K562 (cell line): ENCODE measurements around the gene PACSIN1. TPM values are rescaled to one million over a fixed set of nuclear protein-coding genes. Genes with fewer than 3 reads are reported as not detected.

Experiments used
- ATAC-seq: fragments of 200-7000 bp; cut with Tn5 transposase; 3 replicates; pipeline ENCODE4 v1.9.1; 2020; ENCODE audit warnings: moderate library complexity
- BruUV-seq: library from RNA; stranded (reverse); fragments of 400-500 nt; replicated peaks from 2 replicates; lab custom pipeline; 2021; lab: Mats Ljungman, UMichigan
- CTCF ChIA-PET: fragments of 300-600 bp; formaldehyde crosslinking; extraction: SDS; loops from one replicate; lab custom pipeline; 2021; ENCODE audit warnings: low intra/inter-chr PET ratio; lab: Yijun Ruan, JAX
- POLR2A ChIA-PET: fragments of 300-600, 350-650 bp; sonication (Branson Sonifier 250); formaldehyde crosslinking; extraction: SDS; loops from one replicate; lab custom pipeline; 2021; ENCODE audit warnings: antibody characterized with exemption, inconsistent platforms; lab: Yijun Ruan, JAX
- DNase-seq, 4 experiments: peaks; one replicate each; pipeline versions ENCODE4 v3.0.0 to v3.0.0-alpha.2; 2011 to 2018; ENCODE audit warnings: low spot score in 3 of 4, mixed read lengths in 3 of 4; ENCODE audit errors: extremely low read depth in 1 of 4
- FAIRE-seq: peaks from 2 replicates; lab custom pipeline; 2011; peaks lifted over from hg19 to GRCh38; lab: Jason Lieb, UNC
- H2AFZ ChIP-seq: 2 replicates; pipeline ENCODE4 v1.6.0; 2011; ENCODE audit warnings: low read depth, low read length, control low read depth, inconsistent platforms
- H3K27ac ChIP-seq: fragments of 200-600 bp; 3 replicates; pipeline ENCODE4 v1.8.0; 2011; ENCODE audit warnings: low read depth, mild to moderate bottlenecking, control low read depth, inconsistent platforms, low read length, moderate library complexity, mixed read lengths; ENCODE audit errors: extremely low read depth
- H3K27me3 ChIP-seq, 2 experiments: fragments of 300-600 bp in 1 of 2; 2 replicates in 1 of 2; 3 replicates in 1 of 2; pipeline versions ENCODE4 v1.6.0 to v1.8.0; 2011; ENCODE audit warnings: inconsistent platforms in 2 of 2, low read length in 2 of 2, mild to moderate bottlenecking in 1 of 2, mixed read lengths in 1 of 2, moderate library complexity in 1 of 2; ENCODE audit not compliant: control insufficient read depth in 2 of 2, insufficient read depth in 2 of 2
- H3K36me3 ChIP-seq: fragments of 300-600 bp; 3 replicates; pipeline ENCODE4 v1.8.0; 2011; ENCODE audit warnings: mild to moderate bottlenecking, low read length, inconsistent platforms; ENCODE audit not compliant: control insufficient read depth, insufficient read depth
- H3K4me1 ChIP-seq, 2 experiments: fragments of 200-600 bp in 1 of 2; replicated peaks in 1 of 2; 2 replicates in 1 of 2; 3 replicates in 1 of 2; pipeline versions ENCODE4 v1.5.1 to v1.8.0; 2011; ENCODE audit warnings: inconsistent platforms in 2 of 2, low read length in 2 of 2, mild to moderate bottlenecking in 1 of 2, mixed read lengths in 1 of 2, moderate library complexity in 1 of 2; ENCODE audit not compliant: control insufficient read depth in 2 of 2, insufficient read depth in 2 of 2
- H3K4me2 ChIP-seq: 2 replicates; pipeline ENCODE4 v1.6.1; 2011; ENCODE audit warnings: low read length, control low read depth, inconsistent platforms, mixed read lengths; ENCODE audit not compliant: insufficient read depth
- H3K4me3 ChIP-seq: fragments of 200-600 bp; sonication (generic), shearing (Covaris generic); 2 replicates; pipeline ENCODE4 v1.5.1; 2016; ENCODE audit warnings: control low read depth, inconsistent platforms
- H3K79me2 ChIP-seq: fragments of 200-600 bp; 3 replicates; pipeline ENCODE4 v1.8.0; 2011; ENCODE audit warnings: low read length, inconsistent platforms; ENCODE audit not compliant: control insufficient read depth, insufficient read depth
- H3K9ac ChIP-seq, 2 experiments: 2 replicates each; pipeline versions ENCODE4 v1.6.0 to v1.6.1; 2011; ENCODE audit warnings: low read depth in 2 of 2, low read length in 2 of 2, control low read depth in 1 of 2, inconsistent platforms in 1 of 2, mild to moderate bottlenecking in 1 of 2, mixed read lengths in 1 of 2; ENCODE audit not compliant: insufficient read depth in 1 of 2
- H3K9me1 ChIP-seq: one replicate; pipeline ENCODE4 v1.6.0; 2011; ENCODE audit warnings: inconsistent platforms, mild to moderate bottlenecking, low read length, moderate library complexity; ENCODE audit not compliant: control insufficient read depth, insufficient read depth
- H3K9me3 ChIP-seq: replicated peaks from 2 replicates; pipeline ENCODE4 v1.5.1; 2011; ENCODE audit warnings: low read depth, low read length, inconsistent platforms; ENCODE audit not compliant: control insufficient read depth, insufficient read depth
- H4K20me1 ChIP-seq: replicated peaks from 2 replicates; pipeline ENCODE4 v1.6.1; 2011; ENCODE audit warnings: low read length, inconsistent platforms, mixed read lengths; ENCODE audit not compliant: control insufficient read depth, insufficient read depth
- ARID1B ChIP-seq: fragments of 450-650 bp; IDR thresholded peaks from 2 replicates; pipeline ENCODE4 v1.6.1; 2016; ENCODE audit warnings: antibody characterized with exemption, mild to moderate bottlenecking, inconsistent platforms
- MYNN ChIP-seq, 2 experiments: sonication (generic); formaldehyde crosslinking in 1 of 2; IDR thresholded peaks; 2 replicates each; pipeline versions ENCODE4 v1.5.0 to v1.6.1; 2016 to 2020; ENCODE audit warnings: antibody characterized with exemption in 1 of 2, missing genetic modification reagents in 1 of 2
- NFATC3 ChIP-seq: fragments of 450-650 bp; IDR thresholded peaks from 2 replicates; pipeline ENCODE4 v1.6.1; 2017; ENCODE audit warnings: mild to moderate bottlenecking
- NFRKB ChIP-seq: fragments of 450-650 bp; IDR thresholded peaks from 2 replicates; pipeline ENCODE4 v1.6.1; 2016; ENCODE audit warnings: low read depth
- RBM15 ChIP-seq: fragments of 200-400 bp; formaldehyde crosslinking; IDR thresholded peaks from 2 replicates; pipeline ENCODE4 v1.6.1; 2018; ENCODE audit warnings: mild to moderate bottlenecking, low read length, moderate library complexity; ENCODE audit not compliant: insufficient read depth
- TEAD2 ChIP-seq: fragments of 450-650 bp; IDR thresholded peaks from 2 replicates; pipeline ENCODE4 v1.6.1; 2016; ENCODE audit warnings: missing genetic modification characterization, control low read depth, missing compliant biosample characterization
- ZBTB17 ChIP-seq: fragments of 450-650 bp; formaldehyde crosslinking; IDR thresholded peaks from 2 replicates; pipeline ENCODE4 v1.4.0; 2020; ENCODE audit warnings: mild to moderate bottlenecking
- ZNF140 ChIP-seq: fragments of 250-450 bp; sonication (Bioruptor Pico); IDR thresholded peaks from 2 replicates; pipeline ENCODE4 v1.8.0; 2021; ENCODE audit warnings: moderate library complexity, mild to moderate bottlenecking, inconsistent platforms
- ZNF347 ChIP-seq: fragments of 450-650 bp; formaldehyde crosslinking; IDR thresholded peaks from 2 replicates; pipeline ENCODE4 v1.4.0; 2020; ENCODE audit warnings: low read depth, mild to moderate bottlenecking, moderate library complexity
- WGBS: fragments of 100-300 bp; shearing (Covaris generic); methylation state at CpG from one replicate; pipeline ENCODE4 v1.1.6; 2016; ENCODE audit warnings: low coverage, mixed read lengths; ENCODE audit not compliant: insufficient coverage; ENCODE audit errors: missing lambda C conversion rate; 5-methylcytosine and 5-hydroxymethylcytosine counted together
- in situ Hi-C: fragments of 300-500 bp; cut with MboI; formaldehyde crosslinking; loops from 4 replicates; pipeline ENCODE4 v1.15.0; 2018; ENCODE audit warnings: inconsistent platforms, mixed read lengths
- intact Hi-C: fragments of 100-400 bp; cut with micrococcal nuclease; formaldehyde crosslinking; loops from 2 replicates; pipeline ENCODE4 v1.14.2; 2022
- polyA plus RNA-seq, 8 experiments: library from polyadenylated mRNA; depleted of rRNA in 4 of 8; stranded (reverse) in 5 of 8; unstranded in 3 of 8; fragments of >200 nt; fragmentation: Nextera tagmentation in 2 of 8; fragmentation: Illumina TruSeq in 1 of 8; extraction: Ambion mirVana in 2 of 8; extraction: Trizol in 1 of 8; gene quantifications; 2 replicates each; pipeline versions ENCODE4 v1.2.1 to v1.2.3, GENCODE V29; 2011 to 2014; ENCODE audit warnings: inconsistent platforms in 1 of 8, missing spikeins in 1 of 8
- total RNA-seq, 7 experiments: library from RNA; depleted of rRNA in 6 of 7; stranded (reverse); fragments of >200 nt in 6 of 7; fragmentation: Illumina TruSeq in 2 of 7; extraction: Trizol in 2 of 7; gene quantifications; 2 replicates each; pipeline versions ENCODE4 v1.2.1 to v1.2.3, GENCODE V29; 2011 to 2021; ENCODE audit warnings: low replicate concordance in 1 of 7
- TF ChIP-seq, protein P1 (sequence below): fragments of 200-800 bp; sonication (Bioruptor generic); IDR thresholded peaks from 2 replicates; pipeline ENCODE4 v1.6.1; 2016; ENCODE audit warnings: missing genetic modification characterization, missing compliant biosample characterization
- TF ChIP-seq, protein P2 (sequence below): sonication (generic); formaldehyde crosslinking; IDR thresholded peaks from 2 replicates; pipeline ENCODE4 v1.8.1; 2023; ENCODE audit warnings: mild to moderate bottlenecking, missing genetic modification reagents, moderate library complexity
- TF ChIP-seq, protein P3 (sequence below): fragments of 250-450 bp; sonication (Bioruptor Pico); IDR thresholded peaks from 2 replicates; pipeline ENCODE4 v1.9.0; 2021; ENCODE audit warnings: mild to moderate bottlenecking
- TF ChIP-seq, protein P4 (sequence below): sonication (generic); formaldehyde crosslinking; IDR thresholded peaks from 2 replicates; pipeline ENCODE4 v1.5.0; 2020; ENCODE audit warnings: missing genetic modification reagents

PACSIN1 gene
- total and polyA plus RNA-seq, 9 of the 15 experiments (the other 6 are each of a cell fraction or from before 2014, with no cell fraction given) = 0.01 to 1.7 (median 0.45) TPM

DNA sequence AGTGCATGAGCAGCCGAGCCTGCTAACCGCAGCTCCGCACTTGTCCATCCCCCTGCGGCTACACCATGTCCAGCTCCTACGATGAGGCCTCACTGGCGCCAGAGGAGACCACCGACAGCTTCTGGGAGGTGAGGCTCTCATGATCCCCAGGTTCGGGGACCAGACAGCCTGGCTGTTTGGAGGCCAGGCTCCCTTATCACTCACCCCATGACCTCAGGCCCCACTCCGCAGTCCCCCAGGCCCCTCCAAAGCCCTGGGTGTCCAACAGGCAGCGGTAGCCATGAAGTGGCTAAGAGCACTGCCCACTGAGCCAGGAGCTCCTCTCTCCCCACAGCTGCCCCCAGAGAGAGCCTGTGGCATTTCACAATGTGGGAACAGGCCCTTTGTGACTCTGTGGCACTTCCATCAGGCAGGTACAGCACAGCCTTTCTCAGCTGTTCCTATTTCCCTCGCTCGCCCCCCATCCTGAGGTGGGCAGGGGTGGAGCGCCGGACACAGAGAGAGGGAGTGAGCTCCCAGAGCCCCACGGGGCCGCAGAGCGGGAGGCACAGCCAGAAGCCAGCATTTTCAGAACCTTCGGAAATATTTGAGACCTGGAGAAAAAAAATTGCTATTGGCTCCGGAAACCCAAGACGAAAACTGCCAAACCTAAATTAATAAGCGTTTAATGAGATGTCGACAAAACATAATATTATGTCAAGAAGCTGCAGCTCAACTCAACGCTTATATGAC is 60.5 kb downstream of the PACSIN1 start:
- peak overlapping the region; percentile 56 to 91 for H3K9ac ChIP-seq
- WGBS = 42% methylated on average over 23 of the region's 23 CpGs
- no peaks in the 10 kb centered on the region for H3K79me2 ChIP-seq
- H2AFZ ChIP-seq = peak overlapping the region; percentile 86
- H4K20me1 ChIP-seq = no peaks in the 10 kb centered on the region
- H3K9me3 ChIP-seq = no peaks in the 10 kb centered on the region
- peak overlapping the region; percentile 45 for H3K27ac ChIP-seq
- H3K36me3 ChIP-seq = no peaks in the 10 kb centered on the region
- BruUV-seq = TSS peak; percentile 87
- DNase-seq = peak in 3 of 4 experiments; percentile 30 to 43 (median 40)
- H3K4me1 ChIP-seq = peaks cover 24 to 48% of the 10 kb centered on the region in 2 experiments
- no peak overlapping the region for H3K4me3 ChIP-seq
- peak overlapping the region; percentile 40 for H3K4me2 ChIP-seq
- H3K27me3 ChIP-seq = no peaks in the 10 kb centered on the region
- CTCF ChIA-PET = interaction anchor here (0.6 to 2.1 kb wide), 10 partner anchors 20 to 614 kb away, joined by 3 to 8 read pairs (median 3); no protein-coding TSS in a partner anchor
- no peaks in the 10 kb centered on the region for H3K9me1 ChIP-seq
- in situ Hi-C loops (loop anchor here (5.0 kb wide), 1 partner anchor 81 kb away; no protein-coding TSS in a partner anchor), intact Hi-C loops (no loop called here)
- FAIRE-seq = no peak
- POLR2A ChIA-PET = interaction anchor here (0.5 to 2.4 kb wide), 11 partner anchors 9 to 158 kb away, joined by 3 to 8 read pairs (median 3); no protein-coding TSS in a partner anchor
- ATAC-seq = peak; percentile 12
- TF ChIP-seq NFATC3 (no peak), RBM15 (no peak), ZNF347 (no peak), NFRKB (no peak), MYNN (IDR thresholded peaks at IDR 0.05) (no peak), MYNN (CRISPR knock-in tag; IDR thresholded peaks at IDR 0.05) (no peak), ZBTB17 (CRISPR knock-in tag) (no peak), ZNF140 (CRISPR knock-in tag) (no peak), TEAD2 (tag) (no peak), ARID1B (no peak)
- TF ChIP-seq, protein P1, sequence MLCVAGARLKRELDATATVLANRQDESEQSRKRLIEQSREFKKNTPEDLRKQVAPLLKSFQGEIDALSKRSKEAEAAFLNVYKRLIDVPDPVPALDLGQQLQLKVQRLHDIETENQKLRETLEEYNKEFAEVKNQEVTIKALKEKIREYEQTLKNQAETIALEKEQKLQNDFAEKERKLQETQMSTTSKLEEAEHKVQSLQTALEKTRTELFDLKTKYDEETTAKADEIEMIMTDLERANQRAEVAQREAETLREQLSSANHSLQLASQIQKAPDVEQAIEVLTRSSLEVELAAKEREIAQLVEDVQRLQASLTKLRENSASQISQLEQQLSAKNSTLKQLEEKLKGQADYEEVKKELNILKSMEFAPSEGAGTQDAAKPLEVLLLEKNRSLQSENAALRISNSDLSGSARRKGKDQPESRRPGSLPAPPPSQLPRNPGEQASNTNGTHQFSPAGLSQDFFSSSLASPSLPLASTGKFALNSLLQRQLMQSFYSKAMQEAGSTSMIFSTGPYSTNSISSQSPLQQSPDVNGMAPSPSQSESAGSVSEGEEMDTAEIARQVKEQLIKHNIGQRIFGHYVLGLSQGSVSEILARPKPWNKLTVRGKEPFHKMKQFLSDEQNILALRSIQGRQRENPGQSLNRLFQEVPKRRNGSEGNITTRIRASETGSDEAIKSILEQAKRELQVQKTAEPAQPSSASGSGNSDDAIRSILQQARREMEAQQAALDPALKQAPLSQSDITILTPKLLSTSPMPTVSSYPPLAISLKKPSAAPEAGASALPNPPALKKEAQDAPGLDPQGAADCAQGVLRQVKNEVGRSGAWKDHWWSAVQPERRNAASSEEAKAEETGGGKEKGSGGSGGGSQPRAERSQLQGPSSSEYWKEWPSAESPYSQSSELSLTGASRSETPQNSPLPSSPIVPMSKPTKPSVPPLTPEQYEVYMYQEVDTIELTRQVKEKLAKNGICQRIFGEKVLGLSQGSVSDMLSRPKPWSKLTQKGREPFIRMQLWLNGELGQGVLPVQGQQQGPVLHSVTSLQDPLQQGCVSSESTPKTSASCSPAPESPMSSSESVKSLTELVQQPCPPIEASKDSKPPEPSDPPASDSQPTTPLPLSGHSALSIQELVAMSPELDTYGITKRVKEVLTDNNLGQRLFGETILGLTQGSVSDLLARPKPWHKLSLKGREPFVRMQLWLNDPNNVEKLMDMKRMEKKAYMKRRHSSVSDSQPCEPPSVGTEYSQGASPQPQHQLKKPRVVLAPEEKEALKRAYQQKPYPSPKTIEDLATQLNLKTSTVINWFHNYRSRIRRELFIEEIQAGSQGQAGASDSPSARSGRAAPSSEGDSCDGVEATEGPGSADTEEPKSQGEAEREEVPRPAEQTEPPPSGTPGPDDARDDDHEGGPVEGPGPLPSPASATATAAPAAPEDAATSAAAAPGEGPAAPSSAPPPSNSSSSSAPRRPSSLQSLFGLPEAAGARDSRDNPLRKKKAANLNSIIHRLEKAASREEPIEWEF (CRISPR knock-in tag) = no peak
- TF ChIP-seq, protein P2, sequence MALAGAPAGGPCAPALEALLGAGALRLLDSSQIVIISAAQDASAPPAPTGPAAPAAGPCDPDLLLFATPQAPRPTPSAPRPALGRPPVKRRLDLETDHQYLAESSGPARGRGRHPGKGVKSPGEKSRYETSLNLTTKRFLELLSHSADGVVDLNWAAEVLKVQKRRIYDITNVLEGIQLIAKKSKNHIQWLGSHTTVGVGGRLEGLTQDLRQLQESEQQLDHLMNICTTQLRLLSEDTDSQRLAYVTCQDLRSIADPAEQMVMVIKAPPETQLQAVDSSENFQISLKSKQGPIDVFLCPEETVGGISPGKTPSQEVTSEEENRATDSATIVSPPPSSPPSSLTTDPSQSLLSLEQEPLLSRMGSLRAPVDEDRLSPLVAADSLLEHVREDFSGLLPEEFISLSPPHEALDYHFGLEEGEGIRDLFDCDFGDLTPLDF = no peak
- TF ChIP-seq, protein P3, sequence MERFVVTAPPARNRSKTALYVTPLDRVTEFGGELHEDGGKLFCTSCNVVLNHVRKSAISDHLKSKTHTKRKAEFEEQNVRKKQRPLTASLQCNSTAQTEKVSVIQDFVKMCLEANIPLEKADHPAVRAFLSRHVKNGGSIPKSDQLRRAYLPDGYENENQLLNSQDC (CRISPR knock-in tag) = no peak
- TF ChIP-seq, protein P4, sequence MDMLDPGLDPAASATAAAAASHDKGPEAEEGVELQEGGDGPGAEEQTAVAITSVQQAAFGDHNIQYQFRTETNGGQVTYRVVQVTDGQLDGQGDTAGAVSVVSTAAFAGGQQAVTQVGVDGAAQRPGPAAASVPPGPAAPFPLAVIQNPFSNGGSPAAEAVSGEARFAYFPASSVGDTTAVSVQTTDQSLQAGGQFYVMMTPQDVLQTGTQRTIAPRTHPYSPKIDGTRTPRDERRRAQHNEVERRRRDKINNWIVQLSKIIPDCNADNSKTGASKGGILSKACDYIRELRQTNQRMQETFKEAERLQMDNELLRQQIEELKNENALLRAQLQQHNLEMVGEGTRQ (CRISPR knock-in tag) = no peak
